Esophagus squamous epithelium (tissue), 5 donors: ENCODE measurements around the gene RYR3. TPM values are rescaled to one million over a fixed set of nuclear protein-coding genes. Genes with fewer than 3 reads are reported as not detected.

Source experiments
- DNase-seq: peaks from one replicate; lab custom pipeline; 2025; lab: John Stamatoyannopoulos, UW
- H3K27ac ChIP-seq, 4 donors: fragments of 200-600 bp; sonication (generic); one replicate each; pipeline ENCODE4 v1.5.1; 2016 to 2019; ENCODE audit warnings: mild to moderate bottlenecking in 1 of 4
- H3K27me3 ChIP-seq, 4 donors: fragments of 200-600 bp; sonication (generic); 1 replicate in 3 of 4; 2 replicates in 1 of 4; pipeline versions ENCODE4 v1.5.1 to v1.6.0; 2017 to 2021; ENCODE audit warnings: antibody characterized with exemption in 1 of 4
- H3K36me3 ChIP-seq, 3 donors: fragments of 200-600 bp; sonication (generic); one replicate each; pipeline ENCODE4 v1.5.1; 2016 to 2019
- H3K4me1 ChIP-seq, 3 donors: fragments of 200-600 bp; sonication (generic); one replicate each; pipeline ENCODE4 v1.5.1; 2017 to 2019
- H3K4me3 ChIP-seq, 4 donors: fragments of 200-600 bp; sonication (generic); 1 replicate in 3 of 4; 2 replicates in 1 of 4; pipeline ENCODE4 v1.5.1; 2016 to 2019; ENCODE audit warnings: mild to moderate bottlenecking in 2 of 4, moderate library complexity in 1 of 4
- H3K9me3 ChIP-seq, 3 donors: fragments of 200-600 bp; sonication (generic); one replicate each; pipeline ENCODE4 v1.5.1; 2016 to 2019
- CTCF ChIP-seq, 6 experiments: fragments of 450-650 bp in 4 of 6; fragments of 200-600 bp in 2 of 6; sonication (generic) in 2 of 6; IDR thresholded peaks; one replicate each; pipeline ENCODE4 v1.5.1; 2016 to 2019; ENCODE audit warnings: antibody characterized with exemption in 6 of 6, mild to moderate bottlenecking in 4 of 6, moderate library complexity in 4 of 6
- POLR2A ChIP-seq, 4 donors: fragments of 450-650 bp; IDR thresholded peaks; one replicate each; pipeline ENCODE4 v1.6.1; 2017; ENCODE audit warnings: antibody characterized with exemption in 4 of 4, mild to moderate bottlenecking in 4 of 4, moderate library complexity in 3 of 4
- WGBS, 2 donors: methylation state at CpG; one replicate each; pipeline ENCODE4 v1.1.5; 2018; 5-methylcytosine and 5-hydroxymethylcytosine counted together
- intact Hi-C: fragments of 100-400 bp; cut with DNase I; formaldehyde crosslinking; loops from one replicate; pipeline ENCODE4 v1.15.0; 2022
- total RNA-seq, 4 donors: library from RNA; depleted of rRNA; stranded (reverse); fragments of >200 nt; gene quantifications; one replicate each; pipeline ENCODE4 v1.1.0, GENCODE V29; 2016
- donor health status: DM: yes; HTN: yes; CAD: no.

Gene RYR3
- total RNA-seq, 4 donors from 2014 or later, result 0.15 to 4.2 (median 0.43) TPM

DNA sequence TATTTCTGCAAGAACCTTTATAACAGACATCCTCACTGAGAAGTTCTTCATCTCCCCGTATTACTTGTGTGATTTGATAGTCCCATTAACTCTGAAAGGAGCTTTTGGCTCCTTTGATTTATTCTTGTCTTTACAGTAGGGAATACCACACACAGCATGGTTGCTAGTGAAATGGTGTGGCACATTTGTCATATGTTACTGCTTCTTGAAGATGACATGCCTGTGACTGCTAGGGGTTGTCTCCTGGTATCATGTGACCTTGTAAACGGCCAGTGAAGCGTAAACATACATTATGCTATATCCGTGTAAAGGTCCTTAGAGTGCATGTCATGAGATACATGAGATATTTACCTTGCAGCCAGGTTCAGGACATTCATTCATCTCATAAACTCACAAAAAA, 197.9 kb downstream of the RYR3 start:
- intact Hi-C loops, result no loop called here
- TF ChIP-seq CTCF (IDR thresholded peaks at IDR 0.05), result no peak
- no peak for TF ChIP-seq POLR2A (IDR thresholded peaks at IDR 0.05)
- no peaks in the 10 kb centered on the region for H3K4me1 ChIP-seq
- H3K27me3 ChIP-seq, result no peaks in the 10 kb centered on the region
- 61 to 65% methylated on average over 4 of the region's 4 CpGs for WGBS, 2 donors
- DNase-seq, result no peak
- H3K4me3 ChIP-seq, result no peak overlapping the region
- no peaks in the 10 kb centered on the region for H3K36me3 ChIP-seq
- H3K27ac ChIP-seq, result no peak overlapping the region
- no peaks in the 10 kb centered on the region for H3K9me3 ChIP-seq

GRCh38 chr15:33515121-33515520, 204.4 kb downstream of the RYR3 start:
- no peaks in the 10 kb centered on the region for H3K9me3 ChIP-seq
- WGBS, 2 donors, result 56 to 61% methylated on average over 2 of the region's 2 CpGs
- no peaks in the 10 kb centered on the region for H3K27me3 ChIP-seq
- no peak overlapping the region for H3K27ac ChIP-seq
- no peak for TF ChIP-seq CTCF (IDR thresholded peaks at IDR 0.05)
- TF ChIP-seq POLR2A (IDR thresholded peaks at IDR 0.05), result no peak
- intact Hi-C loops, result no loop called here
- no peak for DNase-seq
- H3K36me3 ChIP-seq, result no peaks in the 10 kb centered on the region
- H3K4me3 ChIP-seq, result no peak overlapping the region
- no peaks in the 10 kb centered on the region for H3K4me1 ChIP-seq

DNA sequence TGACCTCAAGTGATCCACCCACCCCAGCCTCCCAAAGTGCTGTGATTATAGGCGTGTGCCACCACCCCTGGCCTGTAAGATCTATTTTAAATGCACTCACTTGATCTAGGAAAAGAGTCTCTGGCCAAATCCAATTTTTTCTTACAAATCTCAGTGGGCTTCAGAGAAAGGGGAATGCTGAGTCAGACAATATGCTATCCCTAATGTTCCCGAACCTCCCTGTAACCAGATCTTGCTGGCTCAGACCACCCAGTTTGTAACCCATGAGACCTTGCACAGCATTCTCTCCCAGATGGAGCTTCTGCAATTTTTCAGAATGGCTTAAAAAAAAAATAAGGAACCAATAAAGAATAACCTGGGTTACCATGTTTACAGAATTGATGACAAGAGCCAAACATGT, 205.8 kb downstream of the RYR3 start:
- no peak for TF ChIP-seq POLR2A (IDR thresholded peaks at IDR 0.05)
- no peak for TF ChIP-seq CTCF (IDR thresholded peaks at IDR 0.05)
- H3K4me3 ChIP-seq, result no peak overlapping the region
- H3K9me3 ChIP-seq, result no peaks in the 10 kb centered on the region
- DNase-seq, result no peak
- no peak overlapping the region for H3K27ac ChIP-seq
- H3K27me3 ChIP-seq, result no peaks in the 10 kb centered on the region
- H3K4me1 ChIP-seq, result no peaks in the 10 kb centered on the region
- 66 to 86% methylated on average over 2 of the region's 2 CpGs for WGBS, 2 donors
- H3K36me3 ChIP-seq, result no peaks in the 10 kb centered on the region
- intact Hi-C loops, result no loop called here

GRCh38 chr15:33517944-33518343, 207.2 kb downstream of the RYR3 start:
- TF ChIP-seq CTCF (IDR thresholded peaks at IDR 0.05) (no peak), POLR2A (IDR thresholded peaks at IDR 0.05) (no peak)
- Histone ChIP-seq H3K27ac (no peak overlapping the region), H3K36me3 (no peaks in the 10 kb centered on the region), H3K4me1 (no peaks in the 10 kb centered on the region), H3K4me3 (no peak overlapping the region), H3K9me3 (no peaks in the 10 kb centered on the region), H3K27me3 (no peaks in the 10 kb centered on the region)
- WGBS, 2 donors, result 56 to 78% methylated on average over 2 of the region's 2 CpGs
- no peak for DNase-seq
- intact Hi-C loops, result no loop called here

DNA sequence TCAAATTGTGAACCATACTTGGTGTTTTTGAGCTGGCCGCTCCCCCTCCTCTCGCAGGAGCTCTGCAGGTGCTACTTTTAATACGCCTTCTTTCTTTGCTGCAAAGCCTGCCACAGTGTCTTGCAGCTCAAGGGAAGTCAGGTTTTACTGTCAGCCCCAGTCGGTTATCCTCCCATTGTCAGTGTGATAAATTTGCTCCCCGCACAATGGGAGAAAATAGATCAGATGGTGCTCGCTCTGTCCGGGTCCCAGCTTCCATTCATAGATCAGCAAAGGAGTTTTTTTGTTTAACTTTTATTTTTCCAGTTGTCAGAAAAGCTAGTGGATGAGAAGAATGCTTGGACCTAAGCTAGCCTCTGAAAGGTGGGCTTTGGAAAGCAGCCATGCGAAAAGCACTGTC, 207.7 kb downstream of the RYR3 start:
- no peak for TF ChIP-seq POLR2A (IDR thresholded peaks at IDR 0.05)
- no peak for TF ChIP-seq CTCF (IDR thresholded peaks at IDR 0.05)
- Histone ChIP-seq H3K4me1 (no peaks in the 10 kb centered on the region), H3K36me3 (no peaks in the 10 kb centered on the region), H3K9me3 (no peaks in the 10 kb centered on the region), H3K27ac (no peak overlapping the region), H3K27me3 (no peaks in the 10 kb centered on the region), H3K4me3 (no peak overlapping the region)
- intact Hi-C loops, result no loop called here
- 67 to 77% methylated on average over 8 of the region's 8 CpGs for WGBS, 2 donors
- no peak for DNase-seq
